Thoracic aorta (tissue), 2 donors: ENCODE results near the gene NOS1. TPM values are rescaled to one million over a fixed set of nuclear protein-coding genes. Genes with fewer than 3 reads are reported as not detected.

Source experiments
- ATAC-seq: fragments of 150-250 bp; one replicate; pipeline ENCODE4 v1.8.0; 2017; ENCODE audit warnings: low read depth; ENCODE audit not compliant: insufficient number of reproducible peaks, low FRiP score
- DNase-seq: peaks from one replicate; pipeline ENCODE4 v3.0.0-alpha.2; 2020; ENCODE audit warnings: low spot score
- H3K27ac ChIP-seq, 2 donors: fragments of 200-600 bp; sonication (generic); 1 replicate in 1 of 2; 2 replicates in 1 of 2; pipeline ENCODE4 v1.5.1; 2016; ENCODE audit warnings: mild to moderate bottlenecking in 2 of 2, moderate library complexity in 2 of 2
- H3K27me3 ChIP-seq: fragments of 200-600 bp; sonication (generic); replicated peaks from 2 replicates; pipeline ENCODE4 v1.6.0; 2016; ENCODE audit warnings: mild to moderate bottlenecking; ENCODE audit not compliant: insufficient read depth
- H3K36me3 ChIP-seq: fragments of 200-600 bp; sonication (generic); one replicate; pipeline ENCODE4 v1.5.1; 2016
- H3K4me1 ChIP-seq, 2 donors: fragments of 200-600 bp; sonication (generic); 1 replicate in 1 of 2; 2 replicates in 1 of 2; pipeline versions ENCODE4 v1.5.1 to v1.6.0; 2016; ENCODE audit warnings: low read depth in 2 of 2, mild to moderate bottlenecking in 1 of 2; ENCODE audit not compliant: control insufficient read depth in 1 of 2
- H3K4me3 ChIP-seq: fragments of 200-600 bp; sonication (generic); 2 replicates; pipeline ENCODE4 v1.5.1; 2016; ENCODE audit warnings: mild to moderate bottlenecking
- H3K9me3 ChIP-seq: fragments of 200-600 bp; sonication (generic); 2 replicates; pipeline ENCODE4 v1.5.1; 2016
- CTCF ChIP-seq: fragments of 200-600 bp; sonication (generic); IDR thresholded peaks from one replicate; pipeline ENCODE4 v1.5.1; 2019; ENCODE audit warnings: antibody characterized with exemption
- total RNA-seq, 2 donors: library from RNA; depleted of rRNA; stranded (reverse); fragments of >200 nt; gene quantifications; one replicate each; pipeline versions ENCODE4 v1.1.0 to v1.2.3, GENCODE V29; 2016

NOS1 gene
- under 1 TPM; 0.07 to 0.14 TPM for total RNA-seq

DNA sequence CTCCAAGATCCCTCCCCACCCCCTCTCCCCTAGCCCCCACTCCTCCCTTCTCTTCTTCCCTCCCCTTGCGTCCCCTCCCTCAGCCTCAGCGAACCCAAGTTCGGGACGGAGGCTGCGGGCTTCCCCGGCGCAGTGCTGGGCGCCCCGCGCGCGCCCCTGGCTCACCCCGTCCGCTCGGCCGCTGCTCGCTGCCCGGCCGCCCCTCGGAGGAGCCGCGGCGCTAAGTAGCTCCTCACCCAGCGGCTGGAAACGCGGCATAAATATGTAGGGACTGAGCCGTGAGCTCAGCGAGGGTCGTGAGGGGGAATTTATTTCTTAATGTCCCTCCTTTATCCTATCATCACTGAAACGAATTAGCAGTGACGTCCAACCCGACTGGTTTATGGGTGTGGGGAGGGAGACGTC is at the start of gene NOS1:
Gene NOS1 (minus strand): TSS at position 280 of the 405 bp plus-strand sequence. CDS start 30,557 bp downstream, outside the sequence.
- Histone ChIP-seq H3K27me3 (peaks cover 4% of the 10 kb centered on the region), H3K27ac (no peak within 1 kb of the TSS), H3K4me1 (no peaks in the 10 kb centered on the region), H3K36me3 (no peaks in the 10 kb centered on the region), H3K4me3 (no peak within 1 kb of the TSS), H3K9me3 (no peaks in the 10 kb centered on the region)
- ATAC-seq, result no peak
- DNase-seq, result no peak
- no peak for TF ChIP-seq CTCF

- Histone ChIP-seq H3K9me3 (no peaks in the 10 kb centered on the region), H3K4me1 (peaks cover 0 to 3% of the 10 kb centered on the region in 2 donors), H3K27ac (no peak overlapping the region), H3K27me3 (no peaks in the 10 kb centered on the region), H3K36me3 (no peaks in the 10 kb centered on the region), H3K4me3 (no peak overlapping the region)
- DNase-seq (no peak), ATAC-seq (no peak)
- no peak for TF ChIP-seq CTCF
Observed at GRCh38 chr12:117409286-117409685, 47.9 kb upstream of the NOS1 start.

- ATAC-seq (no peak), DNase-seq (no peak)
- TF ChIP-seq CTCF, result no peak
- H3K36me3 ChIP-seq, result no peaks in the 10 kb centered on the region
- H3K27ac ChIP-seq, result no peak overlapping the region
- no peak overlapping the region for H3K4me3 ChIP-seq
- H3K9me3 ChIP-seq, result no peaks in the 10 kb centered on the region
- H3K4me1 ChIP-seq, result peaks cover 0 to 3% of the 10 kb centered on the region in 2 donors
- H3K27me3 ChIP-seq, result no peaks in the 10 kb centered on the region
Observed at GRCh38 chr12:117408161-117408791, 46.9 kb upstream of the NOS1 start.

DNA sequence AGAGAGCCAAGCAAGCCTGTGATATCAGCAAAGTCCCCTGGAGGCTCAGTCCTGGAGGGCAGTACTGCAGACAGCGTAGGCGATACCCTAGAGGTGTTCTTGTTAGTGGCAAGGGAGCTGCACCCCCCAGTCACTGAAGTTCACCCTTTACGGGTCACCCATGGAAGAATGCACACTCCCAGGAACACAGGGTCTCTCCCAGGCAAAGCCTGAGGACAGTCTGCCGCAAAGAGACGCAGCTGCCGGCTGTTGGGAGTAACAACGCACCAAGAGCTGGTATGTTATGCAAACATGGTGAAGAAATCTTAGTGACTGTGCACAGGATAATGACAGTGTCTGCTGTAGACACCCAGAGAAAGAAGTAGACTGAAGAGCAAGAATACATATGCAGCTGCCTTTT is 43.5 kb upstream of the NOS1 start:
- ATAC-seq (no peak), DNase-seq (no peak)

More for the DNA sequence above, 43.5 kb upstream of the NOS1 start:
- no peak overlapping the region for H3K27ac ChIP-seq
- H3K4me1 ChIP-seq, result peaks cover 0 to 3% of the 10 kb centered on the region in 2 donors
- no peaks in the 10 kb centered on the region for H3K9me3 ChIP-seq
- H3K27me3 ChIP-seq, result no peaks in the 10 kb centered on the region
- no peak overlapping the region for H3K4me3 ChIP-seq
- no peaks in the 10 kb centered on the region for H3K36me3 ChIP-seq
- TF ChIP-seq CTCF, result no peak
